Thyroid gland (tissue), 4 donors: ENCODE data around the gene NR4A2.

Source experiments
- POLR2A ChIP-seq, 2 donors: fragments of 450-650 bp; IDR thresholded peaks; one replicate each; pipeline ENCODE4 v1.6.1; 2017; ENCODE audit warnings: antibody characterized with exemption in 2 of 2, mild to moderate bottlenecking in 2 of 2, moderate library complexity in 1 of 2
- TF ChIP-seq, protein P1 (sequence below), 6 experiments: fragments of 200-600 bp in 3 of 6; fragments of 450-650 bp in 3 of 6; sonication (generic) in 3 of 6; IDR thresholded peaks; one replicate each; pipeline ENCODE4 v1.5.1; 2016 to 2019; ENCODE audit warnings: antibody characterized with exemption in 6 of 6, mild to moderate bottlenecking in 2 of 6, inconsistent platforms in 1 of 6, moderate library complexity in 1 of 6

DNA sequence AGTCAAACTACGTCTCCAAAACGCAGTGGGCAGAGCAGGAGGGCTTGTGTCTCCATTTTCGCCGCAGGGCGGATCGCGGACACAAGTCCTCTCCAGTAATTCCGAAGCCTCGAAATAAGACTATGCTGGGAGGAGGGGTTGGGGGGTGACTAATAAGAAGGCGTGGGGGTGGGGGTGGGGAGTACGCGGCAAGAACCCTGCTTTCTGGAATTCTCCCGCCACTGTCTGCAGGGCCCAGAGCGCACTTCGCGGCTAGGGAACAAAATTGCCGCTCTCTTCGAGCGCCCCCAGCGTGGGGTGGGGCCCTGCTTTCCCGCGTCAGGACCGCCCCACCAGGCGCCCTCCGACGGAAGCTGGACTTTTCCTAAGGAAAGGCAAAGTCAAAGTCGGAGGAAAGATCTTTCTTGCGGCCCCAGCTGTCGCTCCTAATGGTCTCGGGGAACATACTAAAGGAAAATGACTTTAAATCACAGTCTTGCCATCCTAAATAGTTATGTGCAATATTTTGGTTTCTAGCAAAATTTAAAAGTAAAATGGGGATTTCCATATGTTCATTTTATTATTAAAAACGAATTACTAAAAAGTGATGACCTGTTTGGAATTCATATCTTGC, 11.9 kb downstream of the NR4A2 start:
- TF ChIP-seq, protein P1, sequence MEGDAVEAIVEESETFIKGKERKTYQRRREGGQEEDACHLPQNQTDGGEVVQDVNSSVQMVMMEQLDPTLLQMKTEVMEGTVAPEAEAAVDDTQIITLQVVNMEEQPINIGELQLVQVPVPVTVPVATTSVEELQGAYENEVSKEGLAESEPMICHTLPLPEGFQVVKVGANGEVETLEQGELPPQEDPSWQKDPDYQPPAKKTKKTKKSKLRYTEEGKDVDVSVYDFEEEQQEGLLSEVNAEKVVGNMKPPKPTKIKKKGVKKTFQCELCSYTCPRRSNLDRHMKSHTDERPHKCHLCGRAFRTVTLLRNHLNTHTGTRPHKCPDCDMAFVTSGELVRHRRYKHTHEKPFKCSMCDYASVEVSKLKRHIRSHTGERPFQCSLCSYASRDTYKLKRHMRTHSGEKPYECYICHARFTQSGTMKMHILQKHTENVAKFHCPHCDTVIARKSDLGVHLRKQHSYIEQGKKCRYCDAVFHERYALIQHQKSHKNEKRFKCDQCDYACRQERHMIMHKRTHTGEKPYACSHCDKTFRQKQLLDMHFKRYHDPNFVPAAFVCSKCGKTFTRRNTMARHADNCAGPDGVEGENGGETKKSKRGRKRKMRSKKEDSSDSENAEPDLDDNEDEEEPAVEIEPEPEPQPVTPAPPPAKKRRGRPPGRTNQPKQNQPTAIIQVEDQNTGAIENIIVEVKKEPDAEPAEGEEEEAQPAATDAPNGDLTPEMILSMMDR (IDR thresholded peaks at IDR 0.05), result peak in 1 of 6 experiments; percentile 24
- no peak for TF ChIP-seq POLR2A (IDR thresholded peaks at IDR 0.05)
